HAP-1 (cell line): ENCODE data around the gene ELMOD3.
"Not testable (repeated sequence)": the region's sequence is repeated elsewhere in the genome, so short reads cannot be mapped to it uniquely, and the experiment has no call there.

Experiments used
- DNase-seq, 2 experiments: peaks; one replicate each; pipeline ENCODE4 v3.0.0-alpha.2; 2016 to 2020; ENCODE audit warnings: low spot score in 2 of 2
- H3K27me3 ChIP-seq: fragments of 250-450 bp; sonication (Bioruptor Pico); 2 replicates; pipeline ENCODE4 v1.5.1; 2020; ENCODE audit warnings: low read depth, mild to moderate bottlenecking, moderate library complexity
- H3K36me3 ChIP-seq: fragments of 250-450 bp; sonication (Bioruptor Pico); replicated peaks from 2 replicates; pipeline ENCODE4 v1.5.1; 2020; ENCODE audit warnings: mild to moderate bottlenecking
- H3K4me1 ChIP-seq: fragments of 250-450 bp; sonication (Bioruptor Pico); 2 replicates; pipeline ENCODE4 v1.5.1; 2020; ENCODE audit warnings: mild to moderate bottlenecking
- H3K4me3 ChIP-seq: fragments of 250-450 bp; sonication (Bioruptor Pico); 2 replicates; pipeline ENCODE4 v1.5.1; 2020; ENCODE audit warnings: mild to moderate bottlenecking, moderate library complexity
- H3K9me3 ChIP-seq: fragments of 250-450 bp; sonication (Bioruptor Pico); 2 replicates; pipeline ENCODE4 v1.5.1; 2020; ENCODE audit warnings: mild to moderate bottlenecking, moderate library complexity
- in situ Hi-C: fragments of 300-500 bp; cut with MboI; formaldehyde crosslinking; loops from 3 replicates; pipeline ENCODE4 v1.14.3; 2020; ENCODE audit warnings: low sequenced_read_pairs, inconsistent platforms, mixed read lengths

ELMOD3 gene

DNA sequence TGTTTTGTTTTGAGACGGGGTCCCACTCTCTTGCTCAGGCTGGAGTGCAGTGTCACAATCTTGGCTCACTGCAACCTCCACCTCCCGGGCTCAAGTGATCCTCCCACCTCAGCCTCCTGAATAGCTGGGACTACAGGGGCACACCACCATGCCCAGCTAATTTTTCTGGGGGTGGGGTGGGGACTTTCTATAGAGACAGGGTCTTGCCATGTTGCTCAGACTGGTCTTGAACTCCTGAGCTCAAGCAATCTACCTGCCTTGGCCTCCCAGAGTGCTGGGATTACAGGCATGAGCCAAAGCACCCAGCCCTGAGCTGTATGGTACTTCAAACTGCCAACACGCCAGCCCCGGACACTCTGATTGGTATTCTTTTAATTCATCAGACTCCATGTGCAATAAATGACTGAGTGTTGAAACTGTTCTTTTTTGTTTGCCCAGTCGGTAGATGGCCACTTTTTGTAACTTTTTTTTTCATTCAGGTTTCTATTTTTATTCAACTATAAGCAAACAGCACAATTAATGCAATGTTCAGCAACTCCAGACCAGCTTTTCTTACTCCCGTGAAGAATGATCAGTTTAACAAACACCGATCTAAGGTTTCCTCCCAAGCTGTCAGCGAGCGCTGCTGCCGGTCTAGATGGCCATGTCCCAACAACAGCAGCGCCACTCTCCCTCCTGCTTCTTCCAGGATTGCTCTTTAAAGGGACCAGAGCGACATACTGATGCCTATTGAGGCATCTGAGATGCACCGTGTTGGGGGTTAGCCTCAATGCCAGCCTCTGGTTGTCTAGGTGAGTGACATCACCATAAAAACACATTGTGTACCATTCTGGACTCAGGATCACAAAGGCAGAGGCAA lies 14.3 kb upstream of the ELMOD3 start:
- no peak for DNase-seq
- in situ Hi-C loops, result no loop called here
- no peaks in the 10 kb centered on the region for H3K27me3 ChIP-seq

DNA sequence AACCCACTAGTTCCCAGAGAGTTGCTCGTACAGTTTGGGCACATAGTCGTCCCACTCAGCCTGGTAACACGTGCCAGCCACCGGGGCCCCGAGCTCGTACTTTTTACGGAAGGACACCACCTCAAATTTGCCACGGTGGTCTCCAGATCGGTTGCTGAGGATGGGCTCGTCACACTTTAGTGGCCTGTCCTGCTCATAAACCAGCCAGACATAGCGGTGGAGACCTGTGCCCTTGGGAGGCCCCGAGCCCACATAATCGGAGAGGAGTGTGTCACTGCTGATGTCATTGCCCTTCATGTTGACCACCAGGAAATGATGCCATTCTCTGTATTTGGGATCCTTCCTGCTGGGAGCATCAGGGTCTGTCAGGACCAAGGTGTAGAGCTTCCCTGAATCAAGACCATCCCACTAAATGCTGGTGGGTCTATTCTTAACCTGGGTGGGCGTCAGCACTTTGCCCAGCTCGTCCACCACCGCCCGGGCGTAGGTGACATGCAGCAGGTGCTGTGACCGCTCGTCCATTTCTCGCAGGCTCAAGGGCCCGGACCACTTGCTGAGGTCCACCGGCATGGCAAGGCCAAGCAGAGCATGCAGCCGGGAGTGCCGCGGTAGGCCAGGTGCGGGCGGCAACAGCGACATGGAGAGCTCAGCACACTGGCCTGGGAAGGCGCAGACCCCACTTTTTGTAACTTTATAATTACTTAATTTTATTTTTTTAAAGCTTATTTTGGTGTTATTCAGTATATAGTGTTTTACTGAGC lies 13.1 kb upstream of the ELMOD3 start:
- peaks cover 13% of the 10 kb centered on the region for H3K36me3 ChIP-seq
- in situ Hi-C loops, result no loop called here
- peaks cover 9% of the 10 kb centered on the region for H3K4me1 ChIP-seq
- no peaks in the 10 kb centered on the region for H3K27me3 ChIP-seq
- no peak overlapping the region for H3K4me3 ChIP-seq
- no peaks in the 10 kb centered on the region; the same call in 1 of the 2 replicates for H3K9me3 ChIP-seq
- DNase-seq, result no peak

More for the DNA sequence above, 14.3 kb upstream of the ELMOD3 start:
- H3K4me1 ChIP-seq, result peaks cover 9% of the 10 kb centered on the region
- peaks cover 5% of the 10 kb centered on the region for H3K36me3 ChIP-seq
- no peaks in the 10 kb centered on the region; the same call in 1 of the 2 replicates for H3K9me3 ChIP-seq
- H3K4me3 ChIP-seq, result no peak overlapping the region

DNA sequence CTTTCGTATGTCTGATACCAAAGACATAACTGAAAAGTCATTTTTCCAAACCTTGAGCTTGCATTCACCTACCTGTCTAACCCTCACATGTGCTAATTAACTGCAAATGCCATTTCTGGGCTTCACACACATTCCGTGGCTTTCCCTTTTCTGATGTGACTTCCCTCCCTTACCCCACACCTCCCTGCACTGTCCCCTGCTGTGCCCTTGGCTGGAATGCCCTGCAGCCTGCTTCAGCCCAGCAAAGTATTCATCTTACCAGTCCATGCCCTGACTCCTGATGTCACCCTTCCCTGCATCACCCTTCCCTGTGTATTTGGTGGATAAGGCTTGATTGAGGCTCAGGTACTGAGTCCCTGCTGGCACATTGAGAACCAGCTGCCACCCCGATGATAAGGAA lies 12.4 kb upstream of the ELMOD3 start:
- no peak overlapping the region for H3K4me3 ChIP-seq
- peaks cover 9% of the 10 kb centered on the region for H3K4me1 ChIP-seq
- no peaks in the 10 kb centered on the region; the same call in 1 of the 2 replicates for H3K9me3 ChIP-seq
- in situ Hi-C loops, result no loop called here
- H3K27me3 ChIP-seq, result no peaks in the 10 kb centered on the region
- no peak for DNase-seq
- peaks cover 16% of the 10 kb centered on the region for H3K36me3 ChIP-seq

DNA sequence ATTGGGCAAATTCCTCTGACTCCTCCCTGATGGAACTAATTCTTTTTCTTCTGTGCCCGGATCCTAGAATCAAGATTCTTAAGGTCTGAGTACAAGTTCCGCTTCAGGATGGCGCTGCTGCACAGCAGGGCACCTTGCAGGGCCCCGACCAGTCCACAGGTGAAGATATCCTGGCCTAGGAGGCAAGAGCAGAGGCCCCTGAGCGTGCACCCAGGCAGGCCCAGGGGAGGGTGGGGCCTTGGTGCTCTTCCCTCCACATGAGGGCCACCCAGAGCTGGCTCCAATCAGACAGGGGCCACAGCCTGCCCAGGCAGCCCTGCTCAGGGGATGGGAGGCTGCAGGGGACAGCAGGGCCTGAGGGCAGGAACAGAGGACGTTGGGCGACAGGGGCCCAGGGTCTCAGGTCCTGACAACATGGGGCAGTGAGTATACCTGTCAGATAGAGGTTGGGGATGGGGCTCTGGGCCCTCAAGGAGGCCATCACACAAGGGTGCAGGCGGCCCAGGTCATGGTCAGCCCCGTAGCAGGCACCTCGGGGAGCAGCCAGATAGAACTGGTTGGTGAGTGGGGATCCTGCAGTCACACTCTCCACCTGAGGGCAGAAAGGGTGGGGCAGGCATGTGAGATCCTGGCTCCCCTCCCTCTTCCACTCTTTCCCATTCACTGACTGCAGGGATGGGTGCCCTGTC lies 11.2 kb upstream of the ELMOD3 start:
- DNase-seq, in situ Hi-C loops: not testable (repeated sequence)

DNA sequence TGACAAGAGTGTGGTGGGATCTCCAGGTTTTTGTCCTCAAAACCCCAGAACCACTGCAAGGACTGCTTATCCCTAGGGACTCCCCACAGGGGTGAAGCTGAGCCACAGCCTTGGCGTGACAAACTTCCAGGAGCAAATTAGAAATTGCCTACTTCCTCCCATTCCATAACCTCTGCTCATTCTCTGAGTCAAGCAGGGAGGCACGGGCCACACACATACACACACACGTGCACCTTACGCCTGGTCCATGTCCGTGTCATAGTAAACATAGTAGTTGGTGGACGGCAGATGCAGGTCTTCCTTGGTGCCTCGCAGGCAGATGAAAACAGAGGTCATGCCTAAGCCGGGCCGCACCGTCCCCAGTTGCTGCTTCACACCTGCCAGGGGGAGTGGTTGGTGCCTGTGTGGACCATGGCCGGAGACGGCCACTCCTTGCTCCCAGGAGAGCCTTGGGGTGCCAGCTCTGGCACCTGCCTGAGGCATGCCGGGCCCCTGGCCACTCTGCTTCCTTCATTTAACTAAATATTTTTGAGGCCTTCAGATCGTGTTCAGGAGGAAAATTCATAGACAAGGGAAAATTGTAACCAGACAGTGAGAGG lies 10.1 kb upstream of the ELMOD3 start:
- Histone ChIP-seq H3K27me3 (no peaks in the 10 kb centered on the region), H3K4me1 (no peaks in the 10 kb centered on the region), H3K4me3 (no peak overlapping the region), H3K9me3 (no peaks in the 10 kb centered on the region), H3K36me3 (peaks cover 24% of the 10 kb centered on the region)
- in situ Hi-C loops, result no loop called here
- no peak for DNase-seq

More for the DNA sequence above, 11.2 kb upstream of the ELMOD3 start:
- not testable (repeated sequence) for H3K4me3 ChIP-seq, H3K27me3 ChIP-seq, H3K4me1 ChIP-seq, H3K9me3 ChIP-seq
- H3K36me3 ChIP-seq, result peaks cover 21% of the 10 kb centered on the region

DNA sequence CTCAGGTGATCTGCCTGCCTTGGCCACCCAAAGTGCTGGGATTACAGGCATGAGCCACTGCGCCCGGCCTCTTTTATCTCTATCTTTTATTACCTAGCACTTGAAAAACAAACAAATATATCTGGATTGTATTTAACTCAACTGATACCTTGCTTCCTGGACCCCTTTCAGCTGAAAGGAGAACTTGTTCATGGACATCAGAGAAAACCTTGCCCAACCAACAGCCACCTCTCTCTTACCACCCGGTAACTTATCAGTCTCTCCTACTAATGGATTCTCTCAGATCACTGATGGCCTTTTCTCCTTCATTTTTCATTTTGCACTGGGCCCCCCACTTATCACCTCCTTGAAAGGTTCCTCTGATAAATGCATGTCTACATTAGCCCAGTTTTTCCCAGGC lies 7.0 kb upstream of the ELMOD3 start:
- no peaks in the 10 kb centered on the region for H3K27me3 ChIP-seq
- DNase-seq, result no peak
- H3K9me3 ChIP-seq, result no peaks in the 10 kb centered on the region
- H3K4me3 ChIP-seq, result no peak overlapping the region
- H3K36me3 ChIP-seq, result peaks cover 31% of the 10 kb centered on the region
- no peaks in the 10 kb centered on the region for H3K4me1 ChIP-seq
- in situ Hi-C loops, result no loop called here

DNA sequence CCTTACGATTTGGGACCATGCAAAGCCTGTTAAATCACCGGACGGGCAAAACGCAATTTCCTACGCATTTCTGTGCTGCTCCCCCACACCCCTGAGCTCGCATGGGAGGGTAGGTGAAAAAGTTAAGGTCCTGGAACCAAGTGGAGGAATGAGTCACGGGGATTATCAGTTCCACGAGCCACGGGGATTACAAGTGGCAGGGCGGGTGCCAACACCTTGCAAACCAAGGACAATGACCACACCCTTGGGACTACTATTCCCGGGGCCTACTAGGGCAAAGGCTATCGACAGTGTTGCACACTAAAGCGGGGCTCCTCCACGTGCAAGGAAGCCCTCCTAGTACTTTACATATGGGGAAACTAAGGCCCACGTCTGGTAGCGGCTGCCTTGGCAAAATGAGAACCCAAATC lies 688 bp upstream of the ELMOD3 start:
- in situ Hi-C loops, result no loop called here

DNA sequence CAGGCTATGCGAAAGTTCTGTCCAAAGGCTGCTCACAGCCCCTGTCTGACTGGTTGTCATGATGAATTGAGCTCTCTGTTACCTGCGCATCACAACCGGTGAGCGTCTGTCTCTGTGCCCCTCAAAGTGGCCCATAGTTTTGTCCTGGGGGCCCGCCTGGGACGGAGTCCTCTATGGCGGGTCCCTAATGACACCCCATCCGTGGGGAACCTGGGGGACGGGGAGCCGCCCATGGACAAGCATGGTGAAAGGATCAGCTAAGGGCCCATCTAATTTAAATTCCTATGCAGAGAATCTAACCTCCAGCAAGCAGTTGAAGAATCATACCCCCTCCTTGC lies 473 bp downstream of the ELMOD3 start:
- Histone ChIP-seq H3K36me3 (peaks cover 14% of the 10 kb centered on the region), H3K4me3 (peak overlapping the region; percentile 74), H3K4me1 (no peaks in the 10 kb centered on the region; the same call in 1 of the 2 replicates), H3K27me3 (no peaks in the 10 kb centered on the region), H3K9me3 (no peaks in the 10 kb centered on the region)
- no peak for DNase-seq
- in situ Hi-C loops, result no loop called here

More for the DNA sequence above, 688 bp upstream of the ELMOD3 start:
- peak; percentile 35 to 64 for DNase-seq
- H3K27me3 ChIP-seq, result no peaks in the 10 kb centered on the region
- H3K4me3 ChIP-seq, result peak overlapping the region; percentile 74
- peaks cover 19% of the 10 kb centered on the region for H3K36me3 ChIP-seq
- H3K9me3 ChIP-seq, result no peaks in the 10 kb centered on the region
- no peaks in the 10 kb centered on the region; the same call in 1 of the 2 replicates for H3K4me1 ChIP-seq

DNA sequence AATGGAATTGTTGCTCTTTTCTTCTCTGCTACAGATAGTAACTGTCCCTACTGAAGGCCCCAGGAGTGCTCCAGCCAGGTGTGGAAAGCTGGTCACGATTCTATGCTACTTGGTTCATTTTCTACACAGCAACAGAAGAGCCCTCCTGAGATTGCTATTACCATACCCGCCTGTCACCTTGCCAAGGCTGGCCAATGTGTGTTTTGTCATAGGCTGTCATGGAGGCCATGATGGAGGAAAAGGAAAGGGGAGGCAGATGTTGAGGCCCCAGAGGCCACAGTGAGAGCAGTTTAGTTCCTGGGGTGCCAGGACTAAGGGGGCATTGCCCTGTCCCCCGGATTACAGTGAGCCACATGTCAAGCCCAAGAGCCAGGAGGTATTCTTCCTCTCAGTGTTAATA lies 952 bp downstream of the ELMOD3 start:
- peak overlapping the region; percentile 74 for H3K4me3 ChIP-seq
- DNase-seq, result no peak
- H3K4me1 ChIP-seq, result no peaks in the 10 kb centered on the region; the same call in 1 of the 2 replicates
- H3K9me3 ChIP-seq, result no peaks in the 10 kb centered on the region
- H3K36me3 ChIP-seq, result peaks cover 14% of the 10 kb centered on the region; the same call in 1 of the 2 replicates
- no peaks in the 10 kb centered on the region for H3K27me3 ChIP-seq
- in situ Hi-C loops, result no loop called here

DNA sequence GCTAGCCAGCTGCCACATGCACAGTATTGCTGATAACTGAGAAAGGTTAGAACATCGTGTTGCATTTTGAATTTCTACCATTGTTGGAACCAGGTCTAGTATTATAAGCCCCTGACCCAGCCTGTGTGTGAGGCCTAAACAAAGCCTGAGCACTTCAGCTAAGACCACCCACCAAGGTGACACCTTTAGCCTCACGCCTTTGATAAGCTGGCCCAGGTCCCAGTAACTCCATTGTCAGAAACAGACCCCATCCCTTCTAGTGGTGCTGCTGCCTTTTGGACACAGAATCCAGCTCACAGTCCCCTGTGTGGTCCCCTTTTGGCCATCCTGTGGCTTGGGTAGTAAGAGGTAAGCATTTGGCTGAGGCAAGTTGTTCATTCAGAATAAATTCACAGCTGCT lies 1.6 kb downstream of the ELMOD3 start:
- Histone ChIP-seq H3K4me1 (no peaks in the 10 kb centered on the region; the same call in 1 of the 2 replicates), H3K27me3 (no peaks in the 10 kb centered on the region), H3K9me3 (no peaks in the 10 kb centered on the region; the same call in 1 of the 2 replicates), H3K4me3 (no peak overlapping the region), H3K36me3 (peaks cover 15% of the 10 kb centered on the region; the same call in 1 of the 2 replicates)
- no peak for DNase-seq
- in situ Hi-C loops, result no loop called here

DNA sequence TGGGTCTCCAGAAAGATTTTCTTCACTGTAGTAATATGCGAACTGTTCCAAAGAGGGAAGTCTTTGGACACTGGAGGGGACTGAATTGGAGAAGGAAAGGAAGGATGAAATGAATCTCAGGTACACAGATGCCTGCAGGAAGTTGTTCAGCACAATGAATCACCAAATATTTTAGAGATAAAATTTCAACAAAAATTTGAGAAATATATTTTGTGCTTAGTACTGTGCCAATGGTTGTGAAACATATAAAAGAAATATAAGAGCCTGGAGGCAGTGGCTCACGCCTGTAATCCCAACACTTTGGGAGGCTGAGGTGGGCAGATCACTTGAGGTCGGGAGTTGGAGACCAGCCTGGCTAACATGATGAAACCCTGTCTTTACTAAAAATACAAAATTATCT lies 3.2 kb downstream of the ELMOD3 start:
- DNase-seq, result no peak
- Histone ChIP-seq H3K36me3 (peaks cover 15% of the 10 kb centered on the region; the same call in 1 of the 2 replicates), H3K4me1 (no peaks in the 10 kb centered on the region; the same call in 1 of the 2 replicates), H3K4me3 (no peak overlapping the region), H3K9me3 (no peaks in the 10 kb centered on the region; the same call in 1 of the 2 replicates), H3K27me3 (no peaks in the 10 kb centered on the region)
- in situ Hi-C loops, result no loop called here

DNA sequence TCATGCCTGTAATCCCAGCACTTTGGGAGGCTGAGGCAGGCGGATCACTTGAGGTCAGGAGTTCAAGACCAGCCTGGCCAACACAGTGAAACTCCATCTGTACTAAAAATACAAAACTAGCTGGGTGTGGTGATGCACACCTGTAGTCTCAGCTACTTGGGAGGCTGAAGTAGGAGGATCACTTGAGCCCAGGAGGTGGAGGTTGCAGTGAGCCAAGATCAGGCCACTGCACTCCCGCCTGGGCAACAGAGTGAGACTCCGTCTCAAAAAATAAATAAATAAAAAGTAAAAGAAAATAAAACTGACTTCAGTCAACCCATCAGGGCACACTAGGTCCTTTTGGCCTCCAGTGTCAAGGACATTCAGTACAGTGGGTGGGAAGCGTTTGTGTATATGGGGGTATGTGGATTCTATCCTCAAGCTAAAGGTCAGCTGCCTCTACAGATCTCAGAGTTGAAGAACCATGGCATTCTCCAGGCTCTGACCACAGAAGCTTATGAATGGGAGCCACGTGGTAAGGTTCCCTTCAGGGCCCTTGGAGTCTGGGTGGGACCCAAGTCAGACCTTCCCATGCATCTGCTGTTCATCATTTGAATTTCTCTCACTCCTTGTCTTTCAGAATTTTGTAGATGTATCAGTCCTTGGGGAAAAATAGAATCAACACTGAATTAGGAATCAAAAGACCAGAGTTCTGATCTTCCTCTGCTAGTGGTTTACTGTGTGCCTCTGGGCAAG lies 8.3 kb downstream of the ELMOD3 start:
- H3K4me1 ChIP-seq, H3K4me3 ChIP-seq, DNase-seq, H3K9me3 ChIP-seq, H3K27me3 ChIP-seq, in situ Hi-C loops: not testable (repeated sequence)
- peaks cover 12% of the 10 kb centered on the region; the same call in 1 of the 2 replicates for H3K36me3 ChIP-seq

DNA sequence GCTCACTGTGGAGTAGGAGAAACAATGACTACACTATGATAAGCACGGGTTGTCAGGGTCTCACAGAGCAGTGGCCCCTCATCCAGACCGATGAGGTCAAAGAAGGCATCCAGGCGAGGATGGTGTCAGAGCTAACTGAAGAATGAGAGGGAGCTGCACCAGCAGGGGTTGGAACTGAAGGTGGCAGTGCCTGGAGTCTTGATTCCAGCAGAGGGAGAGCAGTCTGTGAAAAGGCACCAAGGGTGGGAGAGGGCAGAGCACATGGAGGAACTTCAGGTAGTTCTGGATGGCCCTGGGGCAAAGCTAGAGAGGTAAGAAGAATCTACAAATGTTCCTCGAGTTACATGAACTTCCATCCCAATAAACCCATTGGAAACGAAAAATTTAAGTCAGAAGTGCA lies 12.6 kb downstream of the ELMOD3 start:
- no peaks in the 10 kb centered on the region for H3K4me1 ChIP-seq
- H3K36me3 ChIP-seq, result peaks cover 5% of the 10 kb centered on the region; the same call in 1 of the 2 replicates
- H3K9me3 ChIP-seq, result no peaks in the 10 kb centered on the region
- no peak overlapping the region for H3K4me3 ChIP-seq
- DNase-seq, result no peak
- in situ Hi-C loops, result no loop called here
- H3K27me3 ChIP-seq, result no peaks in the 10 kb centered on the region
